Right hindlimb (tissue), 1 donor: Measurements from ENCODE around the gene ZNF619.
A peak's percentile ranks its signal among the peaks of the same experiment; 100 is the strongest.
"Not testable (repeated sequence)": the region's sequence is repeated elsewhere in the genome, so short reads cannot be mapped to it uniquely, and the experiment has no call there.

Experiments used
- DNase-seq: peaks from one replicate; pipeline ENCODE4 v3.0.0-alpha.2; 2018

Gene ZNF619

GRCh38 chr3:40476478-40477470 is at the start of gene ZNF619:
ZNF619 (plus strand) TSS chr3:40477122; CDS start chr3:40477980, 858 bp downstream.
- peak; percentile 85 for DNase-seq

GRCh38 chr3:40432793-40433192 is 44.1 kb upstream of the ZNF619 start:
- no peak for DNase-seq

- DNase-seq: no peak
These were observed 39.0 kb upstream of the ZNF619 start for GRCh38 chr3:40437889-40438288.

GRCh38 chr3:40445062-40445461 is 31.9 kb upstream of the ZNF619 start:
- no peak for DNase-seq

GRCh38 chr3:40445880-40446279 is 31.0 kb upstream of the ZNF619 start:
- DNase-seq: no peak

- DNase-seq: no peak
These were observed 26.5 kb upstream of the ZNF619 start for GRCh38 chr3:40450438-40450837.

- no peak for DNase-seq
These were observed 25.4 kb upstream of the ZNF619 start for GRCh38 chr3:40451551-40451950.

- DNase-seq: no peak
These were observed 24.9 kb upstream of the ZNF619 start for GRCh38 chr3:40452057-40452456.

GRCh38 chr3:40452562-40452875 is 24.4 kb upstream of the ZNF619 start:
- no peak for DNase-seq

- DNase-seq: peak; percentile 99
These were observed 23.8 kb upstream of the ZNF619 start for GRCh38 chr3:40452876-40453730.

GRCh38 chr3:40453933-40454332 is 23.0 kb upstream of the ZNF619 start:
- no peak for DNase-seq

- no peak for DNase-seq
These were observed 21.6 kb upstream of the ZNF619 start for GRCh38 chr3:40455328-40455727.

GRCh38 chr3:40456279-40456939 is 20.5 kb upstream of the ZNF619 start:
- no peak for DNase-seq

- DNase-seq: peak; percentile 98
These were observed 19.7 kb upstream of the ZNF619 start, which contains the start of gene RPL14 for GRCh38 chr3:40456940-40457823. RPL14 (plus strand) TSS chr3:40457339; CDS start chr3:40457472, 133 bp downstream.

- DNase-seq: no peak
These were observed 18.4 kb upstream of the ZNF619 start for GRCh38 chr3:40458473-40458872.

- DNase-seq: not testable (repeated sequence)
These were observed 16.4 kb upstream of the ZNF619 start for GRCh38 chr3:40460481-40460880.

- no peak for DNase-seq
These were observed 15.8 kb upstream of the ZNF619 start for GRCh38 chr3:40461161-40461560.

GRCh38 chr3:40462838-40463237 is 14.1 kb upstream of the ZNF619 start:
- DNase-seq: not testable (repeated sequence)

GRCh38 chr3:40463579-40463978 is 13.3 kb upstream of the ZNF619 start:
- no peak for DNase-seq

GRCh38 chr3:40464339-40465110 is 12.4 kb upstream of the ZNF619 start:
- no peak for DNase-seq

- no peak for DNase-seq
These were observed 11.9 kb upstream of the ZNF619 start for GRCh38 chr3:40465111-40465407.
